GM21786 (cell line): ENCODE data around the gene AGAP3.

Source experiments
- ATAC-seq: cut with Tn5 transposase; IDR thresholded peaks from one replicate; pipeline ENCODE4 v1.9.1; 2021; ENCODE audit not compliant: unreplicated experiment

The AGAP3 gene

DNA sequence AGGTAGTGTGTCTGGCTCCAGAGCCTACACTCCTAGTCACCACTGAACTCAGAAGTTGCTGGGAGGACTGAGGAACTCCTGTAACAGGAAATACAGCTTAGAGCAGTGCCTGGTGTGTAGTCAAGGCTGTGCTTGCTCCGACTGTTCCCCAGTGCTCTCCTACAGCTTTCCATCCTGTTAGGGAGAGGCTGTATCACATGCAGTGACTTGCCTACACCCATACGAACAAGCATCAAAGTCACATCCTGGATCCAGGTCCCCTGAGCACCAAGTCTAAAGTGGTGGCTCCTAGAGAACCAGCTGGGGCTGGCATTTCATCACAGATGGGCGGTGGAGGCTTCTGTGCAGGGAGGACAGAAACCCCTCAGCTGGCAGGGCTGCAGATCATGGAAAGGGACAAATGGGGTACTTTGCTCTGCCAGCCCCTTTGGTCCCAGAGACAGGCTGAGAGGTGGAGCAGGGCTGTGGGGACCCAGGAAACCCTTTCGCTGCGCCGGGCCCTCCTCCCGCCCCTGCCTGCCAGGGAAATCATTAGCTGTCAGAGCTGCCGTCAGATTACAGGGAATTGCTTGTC, 93.1 kb downstream of the AGAP3 start:
- no peak for ATAC-seq

DNA sequence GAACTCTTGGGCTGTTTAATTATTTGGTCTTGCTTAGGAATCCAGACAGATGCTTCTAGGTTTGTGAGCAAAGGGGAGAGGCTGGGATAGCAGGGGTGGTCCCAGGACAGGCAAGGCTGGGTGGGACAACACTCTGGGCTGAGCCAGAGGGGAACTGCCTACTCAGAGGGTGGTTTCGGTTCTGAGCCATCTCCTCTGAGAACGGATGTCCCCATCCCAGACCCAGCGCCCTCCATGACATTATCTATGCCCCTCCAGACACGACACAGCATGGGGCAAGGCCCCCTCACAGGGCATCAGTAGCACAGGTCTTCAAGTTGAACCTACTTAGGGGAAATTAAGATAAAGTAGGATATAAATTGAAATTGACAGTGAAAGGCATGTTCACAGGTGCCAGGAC, 93.7 kb downstream of the AGAP3 start:
- no peak for ATAC-seq

DNA sequence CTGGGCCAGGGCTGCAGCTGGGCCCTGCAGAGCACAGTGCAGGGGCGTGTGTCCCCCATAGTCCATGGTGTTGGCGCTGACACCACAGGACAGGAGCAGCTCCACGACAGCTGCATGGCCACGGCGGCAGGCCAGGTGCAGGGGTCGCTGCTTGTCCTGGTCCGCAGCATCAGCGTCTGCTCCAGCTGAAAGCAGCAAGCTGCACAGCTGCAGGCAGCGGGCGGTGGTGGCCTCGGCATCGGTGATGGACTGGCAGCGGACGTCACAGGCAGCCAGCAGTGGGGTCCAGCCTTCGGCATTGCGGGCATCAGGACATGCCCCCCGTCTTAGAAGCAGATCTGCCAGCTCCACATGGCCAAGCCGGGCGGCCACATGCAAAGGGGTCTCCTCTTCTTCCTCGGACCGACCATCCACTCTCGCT, 94.7 kb downstream of the AGAP3 start:
- ATAC-seq = no peak

DNA sequence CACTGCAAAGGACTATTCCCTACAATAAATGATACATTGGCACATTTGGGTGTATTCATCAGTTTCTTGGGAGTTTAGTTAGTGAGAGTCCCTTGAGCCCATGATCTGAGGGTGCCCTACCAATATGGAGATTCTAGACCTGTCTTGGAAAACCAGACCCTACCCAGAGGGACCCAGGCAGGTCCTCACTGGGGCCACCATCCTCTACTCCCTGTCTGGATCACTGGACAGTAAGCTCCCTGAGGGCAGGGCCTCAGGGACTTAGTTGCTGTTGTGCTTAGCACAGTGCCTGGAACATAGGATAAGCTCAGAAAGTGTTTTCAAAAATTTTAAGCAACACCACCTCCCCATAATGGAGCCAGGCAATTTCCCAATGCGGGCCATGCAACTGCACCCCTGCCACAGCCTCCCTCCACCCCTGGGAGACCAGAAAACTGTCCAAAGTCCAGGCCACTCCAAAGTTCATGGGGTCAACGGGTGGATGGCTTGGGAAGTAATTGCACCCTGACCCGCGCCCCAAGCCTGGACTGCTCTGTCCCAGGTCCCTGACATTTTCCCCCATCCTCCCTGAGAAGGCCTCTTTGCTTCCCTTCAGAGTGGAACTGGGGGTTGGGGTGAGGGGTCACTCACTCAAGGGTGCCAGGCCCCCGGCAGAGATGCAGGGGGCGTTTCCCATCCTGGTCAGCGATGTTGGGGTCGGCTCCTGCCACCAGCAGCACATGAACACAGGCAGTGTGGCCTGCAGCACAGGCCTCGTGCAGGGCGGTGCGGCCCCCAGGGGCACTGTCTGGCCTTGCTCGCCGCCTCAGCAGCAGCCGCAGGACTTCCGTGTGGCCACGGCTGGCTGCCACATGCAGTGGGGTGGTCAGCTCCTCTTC, 99.7 kb downstream of the AGAP3 start:
- ATAC-seq = no peak

DNA sequence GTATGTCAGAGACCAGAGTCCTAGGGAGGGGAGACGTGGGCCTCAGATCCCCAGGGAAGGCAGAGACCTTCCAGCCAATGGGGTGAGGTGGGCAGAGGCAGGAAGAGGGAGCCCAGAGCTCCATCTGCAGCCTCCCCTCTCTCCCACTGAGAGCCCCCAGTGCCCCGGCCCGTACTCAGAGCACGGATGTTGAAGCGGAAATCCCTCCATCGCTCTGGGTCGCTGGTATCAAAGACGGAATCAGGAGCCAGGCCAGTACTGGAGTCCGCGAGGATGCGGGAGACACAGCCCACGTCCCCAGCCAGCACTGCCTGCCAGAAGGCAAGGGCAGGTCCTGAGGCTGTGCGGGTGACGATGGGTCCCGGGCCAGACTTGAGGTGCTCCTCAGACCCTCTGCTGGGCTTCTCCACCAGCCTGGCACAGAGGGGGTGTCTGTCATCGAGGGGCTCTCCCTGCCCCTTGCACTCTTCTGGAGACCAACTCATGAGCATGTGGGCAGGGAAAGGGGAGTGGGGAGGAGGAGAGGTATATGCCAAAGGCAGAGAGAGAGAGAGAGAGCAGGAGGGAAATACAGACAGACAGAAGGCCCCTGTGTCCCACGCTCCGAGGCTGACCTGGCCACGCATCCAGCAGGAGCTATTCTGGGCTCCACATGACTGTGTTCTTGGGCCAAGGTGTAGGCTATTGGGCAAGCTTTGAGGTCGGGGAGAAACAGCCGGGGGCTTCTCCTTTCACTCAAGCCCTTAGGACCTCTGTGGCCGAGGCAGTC, 100.5 kb downstream of the AGAP3 start, which contains the start of gene ASB10:
ASB10 (minus strand) TSS at position 611 of the 769 bp plus-strand sequence; CDS start at position 491, 120 bp downstream.
- ATAC-seq = no peak

DNA sequence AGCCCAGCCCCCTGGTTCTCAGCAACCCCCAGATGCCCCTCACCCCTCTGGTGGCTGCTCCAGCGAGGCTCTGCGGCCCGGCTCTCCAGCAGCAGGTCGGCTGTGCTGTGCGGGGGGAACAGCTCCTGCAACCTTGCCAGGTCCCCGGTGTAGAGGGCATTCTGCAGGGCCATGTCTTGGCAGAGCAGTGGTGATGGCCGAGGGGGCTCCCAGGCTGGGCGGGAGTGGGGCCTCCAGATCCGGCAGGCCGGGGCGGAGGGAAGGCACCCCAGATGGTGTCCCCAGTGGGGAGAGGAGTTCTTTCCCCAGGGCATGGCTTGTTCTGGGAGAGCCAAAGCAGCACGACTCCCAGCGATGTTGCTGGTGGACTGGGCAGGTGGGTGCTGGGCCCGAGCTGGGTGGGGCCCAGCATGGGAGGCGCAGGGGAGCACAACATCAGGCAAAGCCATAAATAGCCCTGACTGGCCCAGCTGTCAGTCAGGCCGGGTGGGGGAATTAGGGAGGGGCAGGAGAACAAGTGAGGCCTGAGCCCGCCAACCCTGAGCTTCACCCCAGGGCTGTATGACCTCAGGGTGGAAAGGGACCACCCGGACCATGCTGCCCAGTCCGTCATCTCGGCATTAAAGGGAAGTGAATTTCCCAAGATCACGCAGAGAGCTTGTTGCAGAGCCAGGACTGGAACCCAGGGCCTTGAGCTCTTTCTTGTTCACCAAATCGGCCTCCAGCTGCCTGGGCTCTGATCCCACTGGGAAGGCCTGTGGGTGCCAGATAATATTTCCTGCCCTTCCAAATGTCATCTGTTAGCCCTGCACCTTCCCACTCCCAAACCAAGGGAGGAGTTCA, 101.4 kb downstream of the AGAP3 start:
- no peak for ATAC-seq

DNA sequence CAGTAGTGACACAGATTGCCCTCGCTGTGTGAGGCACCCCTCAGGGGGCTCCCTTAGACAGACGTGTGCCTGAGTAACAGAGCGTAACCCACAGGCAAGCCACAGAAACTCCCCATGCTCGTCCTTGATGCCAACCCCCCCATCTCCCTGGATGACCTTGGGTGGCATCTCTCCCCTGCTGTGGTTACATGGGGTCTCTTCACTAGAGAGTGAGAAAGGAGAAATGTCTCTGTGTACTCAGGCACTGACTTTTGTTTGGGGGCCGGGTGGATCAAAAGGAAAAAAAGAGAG, 101.9 kb downstream of the AGAP3 start:
- ATAC-seq = no peak

DNA sequence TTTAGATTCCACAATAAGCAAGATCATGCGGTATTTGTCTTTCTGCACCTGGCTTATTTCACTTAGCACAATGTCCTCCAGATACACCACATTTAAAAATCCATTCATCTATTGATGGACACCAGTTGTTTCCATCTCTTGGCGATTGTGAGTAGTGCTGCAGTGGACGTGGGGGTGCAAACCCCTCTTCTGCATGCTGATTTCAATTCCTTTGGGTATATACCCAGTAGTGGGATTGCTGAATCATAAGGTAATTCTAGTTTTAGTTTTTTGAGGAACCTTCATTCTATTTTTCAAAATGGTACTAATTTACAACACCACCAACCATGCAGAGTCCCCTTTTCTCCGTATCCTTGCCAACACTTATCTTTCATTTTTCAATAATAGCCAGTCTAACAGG, 102.8 kb downstream of the AGAP3 start:
- no peak for ATAC-seq

DNA sequence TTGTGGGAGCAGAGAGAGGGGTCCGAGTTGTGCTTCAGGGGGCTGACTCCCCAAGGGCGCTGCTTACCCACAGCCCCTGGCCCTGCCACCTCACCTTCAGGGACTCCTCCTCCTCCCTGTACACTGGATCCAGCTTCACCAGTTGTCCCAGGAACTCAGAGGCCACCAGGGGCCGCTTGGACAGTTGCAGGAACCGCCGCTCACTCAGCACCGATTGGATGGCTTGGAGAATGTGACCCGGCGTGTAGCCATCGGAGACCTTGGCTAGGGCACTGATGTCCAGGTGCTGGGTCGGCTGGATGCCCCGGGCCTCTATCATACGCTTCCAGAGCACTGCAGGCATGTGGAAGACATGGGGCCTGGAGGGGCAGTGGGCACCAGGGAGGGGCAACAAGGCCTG, 105.3 kb downstream of the AGAP3 start:
- ATAC-seq = no peak

DNA sequence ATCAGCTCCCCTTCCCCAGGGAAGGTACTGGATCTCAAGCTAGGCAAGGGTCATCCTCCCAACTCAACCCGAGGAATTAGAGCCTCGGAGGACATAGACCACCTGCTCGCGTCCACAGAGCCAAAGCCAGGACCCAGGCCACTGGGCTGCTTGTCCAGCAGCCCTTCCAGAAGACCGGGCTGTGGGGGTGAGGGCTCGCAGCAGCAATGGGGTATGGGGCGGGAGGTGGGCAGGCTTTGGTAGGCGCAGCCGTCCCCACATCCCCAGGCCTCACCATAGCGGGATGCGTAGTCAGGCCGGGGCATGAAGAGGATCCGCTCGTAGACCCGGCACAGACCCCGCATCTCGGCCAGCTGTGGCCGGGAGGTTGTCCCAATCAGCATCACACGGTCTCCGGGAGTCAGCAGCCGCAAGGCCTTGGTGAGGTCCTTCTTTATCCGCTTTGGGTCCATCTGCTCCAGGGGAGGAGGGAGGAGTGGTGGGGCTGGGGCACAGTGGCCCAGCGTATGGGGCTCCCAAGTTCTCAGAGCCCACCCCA, 105.8 kb downstream of the AGAP3 start:
- no peak for ATAC-seq

DNA sequence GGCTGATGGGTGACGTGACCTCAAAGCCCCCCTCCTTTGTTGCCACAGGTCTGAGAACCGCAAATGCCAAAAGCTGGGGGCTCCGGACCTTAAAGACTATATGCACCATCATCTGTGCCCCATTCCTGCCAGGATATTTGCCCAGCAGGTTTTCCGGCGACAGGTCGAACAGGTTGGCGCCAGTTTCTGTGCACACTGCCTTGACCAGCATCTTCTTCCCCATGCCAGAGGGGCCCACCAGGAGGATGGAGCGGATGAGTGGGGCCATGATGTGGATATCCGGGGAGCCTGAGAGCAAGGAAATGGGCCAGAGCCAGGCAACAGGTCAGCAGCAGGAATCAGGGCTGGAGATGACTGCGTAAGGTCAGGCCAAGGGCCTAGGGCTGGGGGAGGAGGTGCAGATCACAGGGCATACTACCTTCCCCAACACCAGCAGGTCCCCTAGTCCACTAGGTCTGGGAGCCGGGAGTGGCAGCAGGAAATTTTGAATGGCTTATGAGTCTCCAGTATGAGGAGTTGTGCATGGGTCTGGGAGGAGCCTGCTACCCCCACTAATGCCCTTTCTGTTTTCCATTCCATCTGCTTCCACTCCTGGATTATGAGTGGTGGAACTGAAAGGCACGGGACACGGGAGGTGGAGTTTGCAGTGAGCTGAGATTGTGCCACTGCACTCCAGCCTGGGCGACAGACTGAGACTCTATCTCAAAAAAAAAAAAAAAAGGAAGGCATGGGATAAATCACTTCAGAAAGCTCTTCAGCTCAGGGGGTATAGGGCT, 107.1 kb downstream of the AGAP3 start:
- no peak for ATAC-seq
